Colonic mucosa (tissue), 4 donors: ENCODE results near the gene C19orf47. TPM values are rescaled to one million over a fixed set of nuclear protein-coding genes. Genes with fewer than 3 reads are reported as not detected.

Experiments
- DNase-seq: peaks from one replicate; pipeline ENCODE4 v3.0.0-alpha.2; 2020
- H3K27ac ChIP-seq: fragments of 200-600 bp; one replicate; pipeline ENCODE4 v1.8.0; 2021
- H3K27me3 ChIP-seq: fragments of 200-600 bp; one replicate; pipeline ENCODE4 v1.8.0; 2021
- H3K36me3 ChIP-seq: fragments of 200-600 bp; one replicate; pipeline ENCODE4 v1.8.0; 2021
- H3K4me1 ChIP-seq: fragments of 200-600 bp; one replicate; pipeline ENCODE4 v1.8.0; 2021; ENCODE audit warnings: mild to moderate bottlenecking
- H3K4me3 ChIP-seq: fragments of 200-600 bp; one replicate; pipeline ENCODE4 v1.8.0; 2021
- H3K9ac ChIP-seq, 2 donors: one replicate each; pipeline ENCODE4 v1.7.0; 2013; ENCODE audit warnings: control low read depth in 2 of 2, low read depth in 2 of 2, low read length in 2 of 2
- H3K9me3 ChIP-seq: fragments of 200-600 bp; one replicate; pipeline ENCODE4 v1.8.0; 2021
- CTCF ChIP-seq: fragments of 200-600 bp; IDR thresholded peaks from one replicate; pipeline ENCODE4 v1.8.0; 2022; ENCODE audit warnings: antibody characterized with exemption, mild to moderate bottlenecking
- intact Hi-C: fragments of 100-400 bp; cut with DNase I; formaldehyde crosslinking; loops from one replicate; pipeline ENCODE4 v1.14.1; 2022
- total RNA-seq, 2 donors: library from RNA; stranded (reverse); fragmentation: NEBNext Ultra II Directional in 1 of 2; extraction: Animal tissue kit (Norgen Biotek cat#: 25700) in 1 of 2; gene quantifications; one replicate each; pipeline ENCODE4 v1.2.1, GENCODE V29; 2021
- donor health status: healthy.
- donor health status: DM: no; HTN: no; CAD: no.
- donor health status: DM: no; HTN: no; CAD: no.

Gene C19orf47
- total RNA-seq, 2 donors from 2014 or later: 9.2 to 14.9 TPM

DNA sequence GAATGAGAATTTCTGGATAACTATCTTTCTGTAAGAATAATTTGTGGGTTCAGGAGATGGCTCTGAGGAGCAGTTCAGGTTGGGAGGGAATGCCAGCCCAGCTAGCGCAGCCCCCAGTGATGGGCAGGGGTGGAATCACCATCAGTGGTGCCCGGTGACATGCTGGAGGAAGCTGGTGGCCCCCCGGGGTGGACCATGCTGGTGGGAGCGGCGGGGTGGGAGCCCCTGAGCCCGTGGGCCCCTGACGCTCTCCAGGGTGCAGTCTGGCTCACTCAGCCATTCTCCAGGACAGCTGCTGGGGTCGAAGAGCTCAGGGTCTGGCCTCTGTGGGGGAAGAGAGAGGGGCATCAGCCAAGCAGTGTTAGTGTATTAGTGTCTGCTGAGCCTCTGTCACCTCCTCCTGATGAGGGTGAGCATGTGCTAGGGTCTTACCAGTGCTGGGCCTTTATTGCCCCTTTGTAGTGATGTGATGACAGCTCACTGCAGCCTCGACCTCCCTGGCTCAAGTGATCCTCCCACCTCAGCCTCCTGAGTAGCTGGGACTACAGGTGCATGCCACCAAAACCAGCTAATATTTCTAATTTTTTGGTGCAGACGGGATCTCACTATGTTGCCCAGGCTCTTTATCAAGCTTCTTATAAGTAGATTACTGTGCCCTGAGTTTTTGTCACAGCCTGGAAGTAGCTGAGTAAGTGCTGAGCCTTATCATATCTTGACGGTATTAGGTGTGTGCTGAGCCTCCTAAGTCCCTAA lies 31.4 kb upstream of the C19orf47 start:
- Histone ChIP-seq H3K27me3 (no peaks in the 10 kb centered on the region), H3K9ac (no peak overlapping the region), H3K36me3 (no peaks in the 10 kb centered on the region), H3K4me1 (no peaks in the 10 kb centered on the region), H3K27ac (no peak overlapping the region), H3K4me3 (no peak overlapping the region), H3K9me3 (no peaks in the 10 kb centered on the region)
- TF ChIP-seq CTCF: no peak
- intact Hi-C loops: no loop called here
- DNase-seq: no peak

DNA sequence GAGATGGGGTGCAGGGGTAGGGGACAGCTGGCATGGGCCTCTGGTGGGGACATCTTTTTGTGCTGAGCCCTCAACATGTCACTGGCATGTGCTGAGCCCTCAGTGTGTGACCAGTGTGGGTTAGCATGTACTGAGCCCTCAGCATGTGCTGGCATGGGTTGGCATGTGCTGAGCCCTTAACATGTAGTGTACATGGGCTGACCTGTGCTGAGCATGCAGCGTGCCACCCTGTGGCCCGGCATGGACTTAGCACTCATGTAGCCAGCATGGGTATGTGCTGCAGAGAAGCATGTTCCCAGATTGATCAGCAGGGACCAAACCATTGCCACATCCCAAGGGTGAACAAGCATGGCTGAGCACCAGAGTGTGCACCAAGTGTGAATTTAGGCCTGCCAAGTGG lies 30.3 kb upstream of the C19orf47 start:
- H3K36me3 ChIP-seq: no peaks in the 10 kb centered on the region
- H3K27me3 ChIP-seq: no peaks in the 10 kb centered on the region
- no peak overlapping the region for H3K27ac ChIP-seq
- no peak overlapping the region for H3K9ac ChIP-seq
- H3K9me3 ChIP-seq: no peaks in the 10 kb centered on the region
- intact Hi-C loops: no loop called here
- no peak for TF ChIP-seq CTCF
- DNase-seq: no peak
- H3K4me1 ChIP-seq: no peaks in the 10 kb centered on the region
- no peak overlapping the region for H3K4me3 ChIP-seq

- no peak for DNase-seq
- Histone ChIP-seq H3K4me1 (no peaks in the 10 kb centered on the region), H3K27me3 (no peaks in the 10 kb centered on the region), H3K27ac (no peak overlapping the region), H3K4me3 (no peak overlapping the region), H3K9ac (no peak overlapping the region), H3K9me3 (no peaks in the 10 kb centered on the region), H3K36me3 (no peaks in the 10 kb centered on the region)
- intact Hi-C loops: no loop called here
- TF ChIP-seq CTCF: no peak
Observed at GRCh38 chr19:40377876-40378385, 29.7 kb upstream of the C19orf47 start.

DNA sequence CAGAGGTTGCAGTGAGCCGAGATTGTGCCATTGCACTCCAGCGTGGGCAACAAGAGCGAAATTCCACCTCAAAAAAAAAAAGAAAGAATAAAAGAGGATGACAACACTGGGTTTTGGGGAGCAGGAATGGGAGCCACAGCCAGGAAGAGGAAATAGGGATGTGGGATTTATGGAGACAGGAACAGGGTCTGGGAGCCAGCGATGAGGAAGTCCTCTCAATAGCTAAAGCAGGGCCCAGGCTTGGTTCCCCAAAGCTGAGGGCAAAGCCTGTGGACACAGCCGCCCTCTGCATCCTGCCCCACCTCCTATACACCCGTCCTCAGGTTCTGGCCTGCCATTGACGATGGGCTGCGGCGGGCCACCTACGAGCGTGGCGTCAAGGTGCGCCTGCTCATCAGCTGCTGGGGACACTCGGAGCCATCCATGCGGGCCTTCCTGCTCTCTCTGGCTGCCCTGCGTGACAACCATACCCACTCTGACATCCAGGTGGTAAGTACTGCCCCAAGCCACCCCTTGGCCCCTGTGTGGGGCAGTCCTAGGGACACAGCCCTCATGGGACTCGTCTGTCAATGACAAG lies 28.2 kb upstream of the C19orf47 start:
- no peak overlapping the region for H3K27ac ChIP-seq
- no peaks in the 10 kb centered on the region for H3K36me3 ChIP-seq
- no peaks in the 10 kb centered on the region for H3K9me3 ChIP-seq
- H3K27me3 ChIP-seq: no peaks in the 10 kb centered on the region
- H3K4me3 ChIP-seq: no peak overlapping the region
- DNase-seq: no peak
- no peaks in the 10 kb centered on the region for H3K4me1 ChIP-seq
- intact Hi-C loops: no loop called here
- no peak for TF ChIP-seq CTCF
- no peak overlapping the region for H3K9ac ChIP-seq

- no peak for DNase-seq
- no peak overlapping the region for H3K27ac ChIP-seq
- no peaks in the 10 kb centered on the region for H3K36me3 ChIP-seq
- intact Hi-C loops: no loop called here
- no peak overlapping the region for H3K4me3 ChIP-seq
- no peak overlapping the region for H3K9ac ChIP-seq
- no peak for TF ChIP-seq CTCF
- H3K27me3 ChIP-seq: no peaks in the 10 kb centered on the region
- no peaks in the 10 kb centered on the region for H3K9me3 ChIP-seq
- H3K4me1 ChIP-seq: no peaks in the 10 kb centered on the region
Observed at GRCh38 chr19:40374084-40374483, 25.9 kb upstream of the C19orf47 start.
